ENCODE results near the gene PPP1R1C. TPM values are rescaled to one million over a fixed set of nuclear protein-coding genes. Genes with fewer than 3 reads are reported as not detected.

Gene PPP1R1C
- total and polyA plus RNA-seq, 10 donors = 0.24 to 0.48 (median 0.32) TPM; not detected in 5

GRCh38 chr2:181948227-181948626 lies 37.4 kb upstream of the PPP1R1C start:
- TF ChIP-seq POLR2A (IDR thresholded peaks at IDR 0.05) (no peak), CTCF (IDR thresholded peaks at IDR 0.05 in 8 of 11, conservative IDR thresholded peaks at IDR 0.05 in 3 of 11) (no peak), POLR2AphosphoS5 (IDR thresholded peaks at IDR 0.05) (no peak)
- WGBS, 5 donors = 83 to 91% (median 87%) methylated on average over 2 of the region's 2 CpGs
- H3K27me3 ChIP-seq (replicated peaks in 1 of 7) = no peaks in the 10 kb centered on the region
- H3K36me3 ChIP-seq = no peaks in the 10 kb centered on the region
- DNase-seq = no peak
- H3K9me3 ChIP-seq = no peaks in the 10 kb centered on the region
- no peaks in the 10 kb centered on the region for H3K4me1 ChIP-seq
- intact Hi-C loops (cut with DNase I; ENCODE audit: low total_unique reads) = no loop called here
- no peak overlapping the region for H3K27ac ChIP-seq
- H3K4me3 ChIP-seq = no peak overlapping the region

GRCh38 chr2:181949047-181949446 lies 36.6 kb upstream of the PPP1R1C start:
- TF ChIP-seq CTCF (IDR thresholded peaks at IDR 0.05 in 8 of 11, conservative IDR thresholded peaks at IDR 0.05 in 3 of 11) = no peak
- no peak for TF ChIP-seq POLR2AphosphoS5 (IDR thresholded peaks at IDR 0.05)
- TF ChIP-seq POLR2A (IDR thresholded peaks at IDR 0.05) = no peak
- Histone ChIP-seq H3K4me1 (peaks cover 0 to 3% (median 0%) of the 10 kb centered on the region in 6 donors), H3K27me3 (replicated peaks in 1 of 7) (no peaks in the 10 kb centered on the region), H3K4me3 (no peak overlapping the region), H3K9me3 (no peaks in the 10 kb centered on the region), H3K36me3 (no peaks in the 10 kb centered on the region), H3K27ac (no peak overlapping the region)
- intact Hi-C loops (cut with DNase I; ENCODE audit: low total_unique reads) = no loop called here
- no peak for DNase-seq

GRCh38 chr2:181952404-181953226 lies 33.0 kb upstream of the PPP1R1C start:
- H3K4me1 ChIP-seq = peaks cover 0 to 12% (median 5%) of the 10 kb centered on the region in 6 donors
- no peak for DNase-seq
- no peak overlapping the region for H3K4me3 ChIP-seq
- TF ChIP-seq POLR2A (IDR thresholded peaks at IDR 0.05) (no peak), CTCF (IDR thresholded peaks at IDR 0.05 in 8 of 11, conservative IDR thresholded peaks at IDR 0.05 in 3 of 11) (no peak), POLR2AphosphoS5 (IDR thresholded peaks at IDR 0.05) (no peak)
- H3K27ac ChIP-seq = no peak overlapping the region
- no peaks in the 10 kb centered on the region for H3K9me3 ChIP-seq
- 80 to 92% (median 87%) methylated on average over 1 of the region's 1 CpG for WGBS, 5 donors
- H3K27me3 ChIP-seq (replicated peaks in 1 of 7) = no peaks in the 10 kb centered on the region
- intact Hi-C loops (cut with DNase I; ENCODE audit: low total_unique reads) = no loop called here
- H3K36me3 ChIP-seq = no peaks in the 10 kb centered on the region

- WGBS, 5 donors = 1 to 5% (median 2%) methylated on average over 16 to 19 of the region's 19 CpGs
- Histone ChIP-seq H3K9me3 (no peaks in the 10 kb centered on the region), H3K4me1 (peaks cover 0 to 12% (median 5%) of the 10 kb centered on the region in 6 donors), H3K27me3 (replicated peaks in 1 of 7) (no peaks in the 10 kb centered on the region), H3K36me3 (no peaks in the 10 kb centered on the region), H3K27ac (peak overlapping the region in 1 of 8 donors; percentile 51), H3K4me3 (peak overlapping the region in 3 of 8 donors; percentile 5 to 61 (median 25))
- TF ChIP-seq POLR2A (IDR thresholded peaks at IDR 0.05) = no peak
- no peak for TF ChIP-seq POLR2AphosphoS5 (IDR thresholded peaks at IDR 0.05)
- peak in 10 of 11 experiments; percentile 22 to 76 (median 60) for TF ChIP-seq CTCF (IDR thresholded peaks at IDR 0.05 in 8 of 11, conservative IDR thresholded peaks at IDR 0.05 in 3 of 11)
- peak; percentile 77 for DNase-seq
- intact Hi-C loops (cut with DNase I; ENCODE audit: low total_unique reads) = no loop called here
Observed at GRCh38 chr2:181953881-181954537, 31.6 kb upstream of the PPP1R1C start.

All from spleen (tissue), 11 donors.